ENCODE data around the gene SERP2.

SERP2 gene

GRCh38 chr13:44333950-44334655, 39.5 kb upstream of the SERP2 start:
- in situ Hi-C loops (cut with HindIII; ENCODE audit: low sequenced_read_pairs), result no loop called here
- no peak for TF ChIP-seq CTCF (IDR thresholded peaks at IDR 0.05; ENCODE audit: low read depth, low read length, missing control alignments)
- H3K4me3 ChIP-seq (ENCODE audit: low read depth, low read length), result no peak overlapping the region
- DNase-seq (ENCODE audit: low read depth), result no peak

GRCh38 chr13:44334751-44335150, 38.9 kb upstream of the SERP2 start:
- no peak overlapping the region for H3K4me3 ChIP-seq (ENCODE audit: low read depth, low read length)
- DNase-seq (ENCODE audit: low read depth), result no peak
- in situ Hi-C loops (cut with HindIII; ENCODE audit: low sequenced_read_pairs), result no loop called here
- TF ChIP-seq CTCF (IDR thresholded peaks at IDR 0.05; ENCODE audit: low read depth, low read length, missing control alignments), result no peak

- DNase-seq (ENCODE audit: low read depth), result no peak
- in situ Hi-C loops (cut with HindIII; ENCODE audit: low sequenced_read_pairs), result no loop called here
- no peak overlapping the region for H3K4me3 ChIP-seq (ENCODE audit: low read depth, low read length)
- TF ChIP-seq CTCF (IDR thresholded peaks at IDR 0.05; ENCODE audit: low read depth, low read length, missing control alignments), result no peak
These were observed 36.7 kb upstream of the SERP2 start for GRCh38 chr13:44336934-44337333.

GRCh38 chr13:44337581-44337980, 36.0 kb upstream of the SERP2 start:
- in situ Hi-C loops (cut with HindIII; ENCODE audit: low sequenced_read_pairs), result no loop called here

GRCh38 chr13:44340508-44340907, 33.1 kb upstream of the SERP2 start:
- in situ Hi-C loops (cut with HindIII; ENCODE audit: low sequenced_read_pairs), result no loop called here
- H3K4me3 ChIP-seq (ENCODE audit: low read depth, low read length), result no peak overlapping the region
- no peak for DNase-seq (ENCODE audit: low read depth)
- TF ChIP-seq CTCF (IDR thresholded peaks at IDR 0.05; ENCODE audit: low read depth, low read length, missing control alignments), result no peak

More at GRCh38 chr13:44337581-44337980, 36.0 kb upstream of the SERP2 start:
- no peak for TF ChIP-seq CTCF (IDR thresholded peaks at IDR 0.05; ENCODE audit: low read depth, low read length, missing control alignments)
- H3K4me3 ChIP-seq (ENCODE audit: low read depth, low read length), result no peak overlapping the region
- no peak for DNase-seq (ENCODE audit: low read depth)

- DNase-seq (ENCODE audit: low read depth), result no peak
- TF ChIP-seq CTCF (IDR thresholded peaks at IDR 0.05; ENCODE audit: low read depth, low read length, missing control alignments), result no peak
- no peak overlapping the region for H3K4me3 ChIP-seq (ENCODE audit: low read depth, low read length)
- in situ Hi-C loops (cut with HindIII; ENCODE audit: low sequenced_read_pairs), result no loop called here
These were observed 30.9 kb upstream of the SERP2 start for GRCh38 chr13:44342741-44343140.

All from astrocyte of the cerebellum (primary cell).